NT2/D1 (cell line): ENCODE data around the gene CDH26.

Experiments used
- YY1 ChIP-seq: IDR thresholded peaks from 2 replicates; pipeline ENCODE4 v1.6.1; 2011; ENCODE audit not compliant: insufficient read length, insufficient read depth
- ZNF274 ChIP-seq: IDR thresholded peaks from 2 replicates; pipeline ENCODE4 v1.6.1; 2011; ENCODE audit warnings: mild to moderate bottlenecking, low read depth, low read length

GRCh38 chr20:59938696-59939051 lies 19.5 kb upstream of the CDH26 start:
- TF ChIP-seq YY1 (no peak), ZNF274 (no peak)
